HCT116 (cell line): ENCODE results near the gene DAPK2.

ENCODE experiments used
- CTCF ChIP-seq, 3 experiments: fragments of 200-600 bp in 1 of 3; sonication (generic) in 1 of 3; IDR thresholded peaks in 2 of 3; conservative IDR thresholded peaks in 1 of 3; 2 replicates each; pipeline ENCODE4 v1.5.1; 2012 to 2017; ENCODE audit warnings: low read depth in 2 of 3, low read length in 2 of 3, antibody characterized with exemption in 1 of 3, borderline replicate concordance in 1 of 3, control low read depth in 1 of 3, mild to moderate bottlenecking in 1 of 3, mixed read lengths in 1 of 3, mixed run types in 1 of 3, moderate library complexity in 1 of 3; ENCODE audit not compliant: insufficient read depth in 1 of 3
- EGR1 ChIP-seq: IDR thresholded peaks from 2 replicates; pipeline ENCODE4 v1.6.1; 2012; ENCODE audit warnings: low read depth
- EZH2phosphoT487 ChIP-seq: fragments of 200-600 bp; IDR thresholded peaks from 2 replicates; pipeline ENCODE4 v1.6.1; 2018; ENCODE audit warnings: antibody characterized with exemption, borderline replicate concordance
- JUND ChIP-seq: IDR thresholded peaks from 2 replicates; pipeline ENCODE4 v1.6.1; 2012
- POLR2A ChIP-seq: IDR thresholded peaks from 2 replicates; pipeline ENCODE4 v1.7.0; 2011; ENCODE audit warnings: borderline replicate concordance; ENCODE audit not compliant: insufficient read depth, insufficient read length; ENCODE audit errors: extremely low read depth
- POLR2AphosphoS5 ChIP-seq: IDR thresholded peaks from 2 replicates; pipeline ENCODE4 v1.6.1; 2011; ENCODE audit warnings: mild to moderate bottlenecking, low read depth, low read length, moderate library complexity
- TCF7L2 ChIP-seq: IDR thresholded peaks from 2 replicates; pipeline ENCODE4 v1.7.0; 2011; ENCODE audit warnings: borderline replicate concordance, inconsistent platforms; ENCODE audit not compliant: insufficient read depth, insufficient read length; ENCODE audit errors: extremely low read depth
- ZBTB33 ChIP-seq: IDR thresholded peaks from 2 replicates; pipeline ENCODE4 v1.6.1; 2011; ENCODE audit warnings: mild to moderate bottlenecking, low read length, moderate library complexity; ENCODE audit not compliant: insufficient replicate concordance; ENCODE audit errors: extremely low read depth
- ZFX ChIP-seq: fragments of 450-650 bp; IDR thresholded peaks from 2 replicates; pipeline ENCODE4 v1.6.1; 2017

- no peak for TF ChIP-seq EGR1
- no peak for TF ChIP-seq ZFX
- TF ChIP-seq CTCF (IDR thresholded peaks at IDR 0.05 in 2 of 3, conservative IDR thresholded peaks at IDR 0.05 in 1 of 3; ENCODE audit: borderline replicate concordance in 1 of 3, insufficient read depth in 1 of 3, low read depth in 2 of 3, low read length in 2 of 3), result peak; percentile 54 to 73 (median 62); a peak in 5 of 6 replicates
- no peak for TF ChIP-seq ZBTB33
- no peak for TF ChIP-seq POLR2A
- no peak for TF ChIP-seq EZH2phosphoT487
- TF ChIP-seq POLR2AphosphoS5, result peak; percentile 38
- TF ChIP-seq TCF7L2, result no peak
- TF ChIP-seq JUND, result no peak
Measured at GRCh38 chr15:64046421-64047153, at the start of gene DAPK2.
